Loucy (cell line): ENCODE data around the gene CLCN6.

Source experiments
- H2AFZ ChIP-seq: fragments of 200-600 bp; sonication (generic); 2 replicates; pipeline ENCODE4 v1.6.0; 2016; ENCODE audit warnings: antibody characterized with exemption, mild to moderate bottlenecking, low read length, moderate library complexity
- H3F3A ChIP-seq: fragments of 200-600 bp; 2 replicates; pipeline ENCODE4 v1.6.0; 2016; ENCODE audit warnings: antibody characterized with exemption, low read depth, mild to moderate bottlenecking
- H3K27me3 ChIP-seq: fragments of 200-600 bp; sonication (generic); 2 replicates; pipeline ENCODE4 v1.6.1; 2014; ENCODE audit warnings: low read length, mild to moderate bottlenecking; ENCODE audit not compliant: insufficient read depth, poor library complexity, severe bottlenecking
- H3K36me3 ChIP-seq: fragments of 200-600 bp; sonication (generic); 2 replicates; pipeline ENCODE4 v1.6.1; 2016; ENCODE audit warnings: low read length; ENCODE audit not compliant: insufficient read depth
- H3K4me1 ChIP-seq: fragments of 200-600 bp; sonication (generic); 2 replicates; pipeline ENCODE4 v1.5.1; 2014; ENCODE audit warnings: low read length, mild to moderate bottlenecking; ENCODE audit not compliant: insufficient read depth, poor library complexity, severe bottlenecking
- H3K4me2 ChIP-seq: fragments of 200-600 bp; sonication (generic); 2 replicates; pipeline ENCODE4 v1.6.0; 2014; ENCODE audit warnings: antibody characterized with exemption, low read length, low read depth, mild to moderate bottlenecking; ENCODE audit not compliant: poor library complexity, severe bottlenecking
- H3K4me3 ChIP-seq: fragments of 200-600 bp; sonication (generic); 2 replicates; pipeline ENCODE4 v1.5.1; 2014; ENCODE audit warnings: low read length, mild to moderate bottlenecking, mixed read lengths; ENCODE audit not compliant: poor library complexity, severe bottlenecking
- H3K79me2 ChIP-seq: fragments of 200-600 bp; sonication (generic); 2 replicates; pipeline ENCODE4 v1.6.1; 2014; ENCODE audit warnings: low read length; ENCODE audit not compliant: insufficient read depth
- H3K9ac ChIP-seq: fragments of 200-600 bp; sonication (generic); 2 replicates; pipeline ENCODE4 v1.6.0; 2014; ENCODE audit warnings: mild to moderate bottlenecking, low read depth, low read length, moderate library complexity; ENCODE audit not compliant: poor library complexity, severe bottlenecking
- H3K9me2 ChIP-seq: fragments of 200-600 bp; sonication (generic); replicated peaks from 2 replicates; pipeline ENCODE4 v1.6.1; 2016; ENCODE audit warnings: low read depth, low read length, mixed read lengths
- H3K9me3 ChIP-seq: fragments of 200-600 bp; sonication (generic); 2 replicates; pipeline ENCODE4 v1.6.1; 2014; ENCODE audit warnings: mild to moderate bottlenecking, antibody characterized with exemption, low read length, low read depth; ENCODE audit not compliant: insufficient read depth
- H4K20me1 ChIP-seq: fragments of 200-600 bp; sonication (generic); 2 replicates; pipeline ENCODE4 v1.6.0; 2014; ENCODE audit warnings: antibody characterized with exemption, low read length, mild to moderate bottlenecking; ENCODE audit not compliant: insufficient read depth, poor library complexity, severe bottlenecking
- CTCF ChIP-seq: fragments of 200-600 bp; sonication (generic); conservative IDR thresholded peaks from 2 replicates; pipeline ENCODE4 v1.5.1; 2014; ENCODE audit warnings: mild to moderate bottlenecking, antibody characterized with exemption, low read length
- EZH2phosphoT487 ChIP-seq: fragments of 200-600 bp; IDR thresholded peaks from 2 replicates; pipeline ENCODE4 v1.6.1; 2018; ENCODE audit warnings: antibody characterized with exemption, mild to moderate bottlenecking, moderate library complexity, borderline replicate concordance

Gene CLCN6

DNA sequence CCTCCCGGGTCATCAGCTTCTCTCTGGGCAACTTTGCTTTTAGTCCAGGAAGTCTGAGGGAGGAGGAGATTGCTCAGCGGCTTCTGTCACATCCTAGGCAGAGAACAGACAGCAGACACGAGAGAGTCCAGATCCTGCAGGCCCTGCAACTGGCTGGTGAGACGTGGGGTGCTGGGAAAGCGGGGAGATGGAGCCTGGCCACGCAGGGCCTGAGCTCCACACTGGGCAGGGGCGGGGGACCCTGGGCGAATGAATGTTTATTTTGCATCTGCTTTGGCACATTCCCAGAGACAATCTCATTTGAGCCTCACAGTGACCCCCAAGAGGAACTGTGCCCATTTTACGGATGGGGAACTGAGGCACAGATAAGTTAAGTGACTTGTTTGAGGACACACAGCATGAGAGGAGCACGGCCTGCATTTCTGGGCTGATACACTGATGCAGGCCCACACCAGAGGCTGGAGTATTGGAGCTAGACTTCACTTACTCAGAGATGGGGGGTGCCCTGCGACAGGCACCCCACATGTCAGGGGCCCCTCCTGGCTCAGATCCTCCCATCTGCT, 34.4 kb upstream of the CLCN6 start:
- Histone ChIP-seq H4K20me1 (no peaks in the 10 kb centered on the region), H3K79me2 (no peaks in the 10 kb centered on the region), H3F3A (no peaks in the 10 kb centered on the region), H2AFZ (no peak overlapping the region), H3K9me3 (no peaks in the 10 kb centered on the region), H3K4me3 (no peak overlapping the region), H3K36me3 (no peaks in the 10 kb centered on the region), H3K4me1 (no peaks in the 10 kb centered on the region), H3K9me2 (no peaks in the 10 kb centered on the region), H3K9ac (no peak overlapping the region), H3K27me3 (no peaks in the 10 kb centered on the region), H3K4me2 (no peak overlapping the region)
- TF ChIP-seq CTCF (no peak), EZH2phosphoT487 (no peak)

- no peak overlapping the region for H3K9ac ChIP-seq
- 0 out of 2 replicates have a peak overlapping the region, but pooled peaks have one; percentile 2 for H2AFZ ChIP-seq
- H3K9me3 ChIP-seq, result no peaks in the 10 kb centered on the region
Measured at GRCh38 chr1:11772458-11772857, 33.5 kb upstream of the CLCN6 start.

DNA sequence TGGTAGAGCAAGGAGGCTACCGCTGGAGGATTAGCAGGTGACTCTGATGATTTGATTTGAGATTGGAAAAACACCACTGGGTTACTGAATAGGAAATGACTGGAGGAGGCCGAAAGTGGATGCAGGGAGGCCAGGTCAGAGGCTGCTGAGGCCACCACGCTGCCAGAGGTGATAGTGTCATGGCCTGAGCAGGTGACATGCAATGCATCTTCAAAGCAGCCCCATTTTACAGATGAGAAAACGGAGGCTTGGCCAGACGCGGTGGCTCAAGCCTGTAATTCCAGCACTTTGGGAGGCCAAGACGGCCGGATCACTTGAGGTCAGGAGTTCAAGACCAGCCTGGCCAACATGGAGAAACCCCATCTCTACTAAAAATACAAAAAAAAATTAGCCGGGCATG, 31.2 kb upstream of the CLCN6 start:
- TF ChIP-seq EZH2phosphoT487 (no peak), CTCF (no peak)
- no peaks in the 10 kb centered on the region for H3K9me2 ChIP-seq
- no peaks in the 10 kb centered on the region for H3K4me1 ChIP-seq
- H3K4me2 ChIP-seq, result no peak overlapping the region
- no peaks in the 10 kb centered on the region for H3K27me3 ChIP-seq
- no peaks in the 10 kb centered on the region for H3K36me3 ChIP-seq
- H3K9me3 ChIP-seq, result no peaks in the 10 kb centered on the region
- no peak overlapping the region for H3K4me3 ChIP-seq
- no peaks in the 10 kb centered on the region for H3F3A ChIP-seq
- H2AFZ ChIP-seq, result no peak overlapping the region
- H4K20me1 ChIP-seq, result no peaks in the 10 kb centered on the region
- H3K79me2 ChIP-seq, result no peaks in the 10 kb centered on the region
- H3K9ac ChIP-seq, result no peak overlapping the region

More at GRCh38 chr1:11772458-11772857, 33.5 kb upstream of the CLCN6 start:
- H3F3A ChIP-seq, result no peaks in the 10 kb centered on the region
- no peaks in the 10 kb centered on the region for H3K79me2 ChIP-seq
- no peak for TF ChIP-seq EZH2phosphoT487
- TF ChIP-seq CTCF, result no peak
- H3K4me3 ChIP-seq, result no peak overlapping the region
- no peaks in the 10 kb centered on the region for H3K27me3 ChIP-seq
- no peaks in the 10 kb centered on the region for H3K4me1 ChIP-seq
- no peak overlapping the region for H3K4me2 ChIP-seq
- no peaks in the 10 kb centered on the region for H3K36me3 ChIP-seq
- H4K20me1 ChIP-seq, result no peaks in the 10 kb centered on the region
- H3K9me2 ChIP-seq, result no peaks in the 10 kb centered on the region
